HG03460 (cell line): Measurements from ENCODE around the gene CPLX4.
"Not testable (repeated sequence)": the region's sequence is repeated elsewhere in the genome, so short reads cannot be mapped to it uniquely, and the experiment has no call there.

ENCODE experiments used
- ATAC-seq: cut with Tn5 transposase; IDR thresholded peaks from one replicate; pipeline ENCODE4 v1.9.1; 2021; ENCODE audit not compliant: unreplicated experiment

Gene CPLX4

DNA sequence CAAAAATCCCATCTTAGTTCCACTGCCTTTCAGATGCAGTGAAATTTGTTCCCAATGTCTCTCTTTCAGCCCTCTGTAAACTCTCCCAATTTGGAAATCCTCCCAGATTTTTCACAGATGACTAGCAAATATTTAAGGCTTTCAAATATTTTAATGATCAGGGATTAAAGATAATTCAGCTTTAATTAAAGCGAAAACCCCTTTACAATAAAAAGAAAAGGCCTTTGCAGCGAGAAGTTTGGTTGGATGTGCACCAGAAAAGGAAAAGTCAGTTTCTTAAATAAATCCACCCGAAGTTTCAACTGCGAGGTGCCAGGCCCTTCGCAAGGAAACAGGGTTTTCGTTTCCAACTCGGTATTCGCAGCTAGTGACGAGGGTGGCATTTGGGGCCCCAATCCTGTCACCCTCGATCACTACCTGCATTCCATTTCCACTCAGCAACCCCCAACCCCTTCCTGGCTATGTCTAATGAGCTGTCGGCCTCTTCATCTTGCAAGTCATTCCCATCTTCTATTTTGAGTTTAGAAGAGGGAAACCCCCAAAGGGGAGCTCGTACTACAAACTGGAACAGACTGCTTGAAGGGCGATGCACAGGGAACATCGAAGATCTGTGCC is 46.7 kb downstream of the CPLX4 start:
- ATAC-seq: no peak

DNA sequence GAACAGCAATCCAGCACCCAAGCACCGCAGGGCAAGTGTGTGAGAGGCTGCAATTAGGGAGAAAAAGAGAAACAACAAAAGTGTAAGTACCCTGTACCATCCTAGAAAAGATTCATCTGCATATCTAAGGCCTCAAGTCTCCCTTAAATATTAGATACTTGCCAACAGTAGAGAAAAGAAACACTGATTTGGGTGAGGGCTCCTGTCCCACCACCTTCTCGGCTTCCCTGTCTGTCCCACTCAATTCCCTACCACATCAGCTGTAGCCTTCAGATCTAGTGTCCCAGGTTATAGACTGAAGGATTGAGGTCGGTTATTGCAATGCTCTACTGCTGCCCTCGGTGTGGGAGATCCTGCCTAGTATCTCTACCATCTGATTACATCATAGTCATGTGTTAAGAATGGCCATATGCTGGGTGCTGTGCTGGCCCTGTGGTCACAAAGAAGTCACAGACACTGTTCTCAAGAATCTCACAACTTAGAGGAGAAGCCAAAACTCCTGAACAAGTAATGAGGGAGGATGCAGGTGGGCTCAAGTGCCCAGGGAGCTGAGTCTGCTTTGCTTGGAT is 47.7 kb downstream of the CPLX4 start:
- no peak for ATAC-seq

DNA sequence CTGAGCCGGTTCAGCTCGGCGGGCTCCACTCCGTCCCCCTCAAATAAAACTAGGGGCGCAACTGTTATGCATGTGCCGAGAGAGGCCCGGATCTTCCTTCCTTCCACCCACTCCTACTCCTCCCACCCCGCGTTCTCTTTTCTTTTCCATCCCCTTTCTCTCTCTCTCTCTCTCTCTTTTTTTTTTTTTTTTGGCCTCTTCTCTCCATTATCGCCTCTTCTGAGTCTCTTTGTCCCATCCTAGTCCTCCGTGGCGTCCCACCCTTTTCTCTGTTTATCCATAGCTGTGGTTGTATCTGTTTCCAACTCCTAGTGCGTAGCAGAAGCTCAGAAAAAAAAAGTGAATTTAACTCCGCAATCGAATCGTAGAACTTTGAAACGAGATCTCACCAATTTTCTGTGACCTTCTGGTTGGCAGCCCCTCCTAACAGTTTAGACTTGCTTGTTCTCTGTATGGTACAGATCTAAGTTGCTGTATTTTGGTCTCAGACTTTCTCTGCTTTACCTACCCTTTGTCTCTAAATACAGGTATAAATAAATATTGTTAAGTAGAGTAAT is 48.8 kb downstream of the CPLX4 start:
- no peak for ATAC-seq

DNA sequence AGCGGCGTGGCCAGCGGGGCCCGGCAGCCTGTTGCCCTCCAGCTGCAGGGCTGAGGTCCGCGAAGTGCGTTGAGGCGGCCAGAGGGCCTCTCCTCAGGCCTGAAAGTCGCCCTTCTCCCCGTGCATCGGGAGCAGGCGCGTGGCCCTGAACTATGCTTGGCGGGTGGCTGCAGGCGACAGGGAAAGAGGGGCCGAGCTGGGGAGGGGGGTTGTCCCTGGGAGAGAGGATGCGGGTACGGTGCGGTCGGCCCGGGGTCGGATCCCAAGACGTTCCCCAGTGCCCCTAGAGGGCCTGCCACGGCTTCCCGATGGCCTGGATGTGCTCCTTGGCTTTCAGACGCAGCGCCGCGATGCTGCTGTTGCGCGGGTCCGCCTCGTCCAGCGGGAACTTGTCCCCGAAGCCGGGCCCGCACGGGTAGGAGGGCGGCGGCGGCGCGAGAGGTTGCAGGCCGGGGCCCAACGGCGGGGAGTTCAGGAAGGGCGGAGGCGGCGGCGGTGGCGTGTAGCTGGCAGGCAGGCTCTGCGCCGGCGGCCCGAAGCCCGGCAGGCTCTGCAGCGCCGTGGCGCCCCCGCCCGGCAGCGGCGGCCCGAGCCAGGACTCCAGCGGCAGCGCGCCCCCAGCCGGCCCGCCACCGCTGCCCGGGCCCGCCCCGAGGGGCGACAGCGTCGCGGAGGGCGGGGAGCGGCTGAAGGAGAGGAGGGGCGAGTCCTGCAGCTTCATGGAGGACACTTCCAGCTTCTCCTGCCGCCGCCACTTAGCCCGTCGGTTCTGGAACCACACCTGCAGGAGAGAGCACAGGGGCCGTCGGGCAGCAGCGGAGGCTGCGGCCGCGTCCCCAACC is 49.5 kb downstream of the CPLX4 start:
- ATAC-seq: no peak

DNA sequence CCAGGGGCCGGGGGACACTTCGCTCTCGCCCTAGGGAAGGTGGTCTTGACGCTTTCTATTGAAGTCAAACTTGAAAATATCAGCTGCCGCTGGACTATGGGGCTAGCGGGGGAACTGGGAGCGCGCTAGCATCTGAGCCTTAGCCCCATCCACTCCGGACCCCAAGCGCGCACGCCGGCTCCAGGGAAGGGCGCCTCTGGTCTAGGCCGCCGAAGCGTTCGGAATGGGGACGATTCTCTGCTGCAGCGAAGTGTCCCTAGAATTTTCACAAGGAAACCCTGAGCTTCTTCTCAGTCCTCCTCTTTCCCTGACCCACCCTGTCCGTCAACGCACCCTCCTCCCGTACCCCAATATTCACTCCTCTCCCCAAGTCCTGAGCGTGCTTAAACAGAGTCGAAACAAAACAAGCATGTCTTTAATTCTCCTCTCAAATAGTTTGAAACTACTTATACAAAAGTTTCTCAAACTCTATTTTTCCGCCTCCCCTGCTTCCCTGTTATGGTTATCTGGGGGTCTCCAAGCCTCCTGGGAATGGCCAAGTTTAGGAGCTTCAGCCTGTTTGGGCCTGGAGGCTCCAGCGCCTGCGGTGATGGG is 50.2 kb downstream of the CPLX4 start:
- no peak for ATAC-seq

DNA sequence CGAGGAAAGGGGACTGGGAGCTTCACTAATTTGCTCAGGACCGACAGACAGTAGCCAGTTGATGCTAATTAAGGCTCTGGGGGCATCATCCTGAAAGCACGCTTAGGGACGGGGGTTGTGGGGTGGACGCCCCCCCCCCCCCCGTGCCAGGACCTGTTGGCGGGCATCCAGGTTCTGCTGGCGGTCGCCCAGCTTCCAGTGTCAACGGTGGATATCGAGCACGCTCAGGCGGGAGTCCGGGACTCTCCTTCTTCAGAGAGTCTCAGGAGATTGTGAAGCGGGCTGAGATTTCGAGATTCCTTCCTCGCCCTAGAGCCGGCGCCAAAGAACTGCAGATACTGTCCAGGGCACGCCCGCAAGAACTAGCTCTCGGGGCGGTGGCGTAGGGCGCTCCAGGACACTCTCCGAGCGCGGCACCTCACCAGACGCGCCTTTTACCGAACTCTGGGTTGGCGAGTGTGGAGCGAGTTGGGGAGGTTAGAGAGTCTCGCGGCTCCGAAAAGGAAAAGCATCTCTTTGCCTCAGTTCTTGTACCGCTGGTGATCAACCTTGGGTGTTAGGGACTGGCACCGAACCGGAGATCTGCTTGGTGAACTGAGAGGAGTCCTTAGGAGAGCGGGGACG is 50.8 kb downstream of the CPLX4 start:
- no peak for ATAC-seq

DNA sequence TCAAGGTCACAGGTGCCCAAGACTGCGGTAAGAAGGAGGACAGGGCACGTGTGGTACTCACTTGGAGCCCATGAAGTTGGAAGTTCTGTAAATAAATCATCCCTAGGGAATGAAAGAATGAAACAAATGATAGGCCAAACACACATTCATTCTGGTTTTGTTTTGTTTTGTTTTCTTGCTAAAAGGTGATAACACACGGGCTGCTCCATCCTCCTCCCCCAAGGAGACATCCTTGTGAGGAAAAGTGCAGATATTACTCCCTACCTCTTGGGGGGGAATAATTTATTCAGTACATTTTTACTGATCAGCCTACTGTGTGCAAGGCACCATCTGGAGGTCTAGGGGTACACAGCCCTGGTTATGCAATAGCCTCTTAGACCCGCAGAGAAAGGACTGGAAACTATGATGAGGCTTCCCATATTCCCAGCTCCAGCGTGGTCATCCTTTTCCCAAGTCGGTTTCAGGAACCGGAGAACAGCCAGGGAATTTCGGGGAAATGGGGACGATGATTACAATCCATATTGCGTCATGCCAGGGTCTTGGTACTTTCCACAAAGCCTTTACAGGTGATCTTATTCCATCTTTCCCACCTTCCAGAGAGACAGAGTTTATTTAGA is 51.5 kb downstream of the CPLX4 start:
- no peak for ATAC-seq

DNA sequence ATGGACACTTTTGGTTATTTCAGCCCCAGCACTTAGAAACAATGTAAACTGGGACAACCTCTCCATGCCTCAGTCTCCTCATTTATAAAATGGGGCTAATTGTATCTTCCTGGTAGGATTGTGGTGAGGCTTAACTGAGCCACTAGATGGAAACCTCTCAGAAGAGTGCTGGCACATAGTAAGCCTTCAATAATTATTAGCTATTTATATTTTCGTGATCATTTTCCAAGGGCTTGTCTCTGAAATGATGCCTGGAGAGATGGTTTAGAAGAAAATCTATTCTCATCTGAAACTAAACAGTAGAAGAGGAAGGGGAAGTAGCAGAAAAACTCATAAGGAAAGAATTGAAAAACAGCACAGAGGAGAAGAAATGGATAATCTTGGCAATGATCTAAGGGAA is 52.0 kb downstream of the CPLX4 start:
- no peak for ATAC-seq

DNA sequence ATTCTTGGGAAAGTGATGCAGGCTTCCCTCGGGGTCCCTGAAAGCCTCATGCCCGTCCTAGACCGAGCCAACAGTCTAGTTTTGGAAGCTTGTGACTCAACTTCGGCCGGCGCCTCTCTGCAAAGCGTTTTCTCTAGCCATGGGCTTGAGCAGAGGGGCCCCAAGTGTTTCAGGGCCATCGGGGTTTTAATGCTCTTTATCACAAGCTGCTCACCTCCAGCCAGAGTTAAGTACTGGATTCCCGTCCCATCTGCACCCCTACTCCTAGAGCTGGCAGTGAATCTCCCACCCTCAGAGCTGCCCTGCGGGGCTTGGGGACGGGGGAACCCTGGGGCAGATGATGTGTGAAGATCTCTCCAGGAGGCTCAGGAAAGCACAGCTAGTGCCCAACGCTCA is 52.5 kb downstream of the CPLX4 start:
- ATAC-seq: no peak

DNA sequence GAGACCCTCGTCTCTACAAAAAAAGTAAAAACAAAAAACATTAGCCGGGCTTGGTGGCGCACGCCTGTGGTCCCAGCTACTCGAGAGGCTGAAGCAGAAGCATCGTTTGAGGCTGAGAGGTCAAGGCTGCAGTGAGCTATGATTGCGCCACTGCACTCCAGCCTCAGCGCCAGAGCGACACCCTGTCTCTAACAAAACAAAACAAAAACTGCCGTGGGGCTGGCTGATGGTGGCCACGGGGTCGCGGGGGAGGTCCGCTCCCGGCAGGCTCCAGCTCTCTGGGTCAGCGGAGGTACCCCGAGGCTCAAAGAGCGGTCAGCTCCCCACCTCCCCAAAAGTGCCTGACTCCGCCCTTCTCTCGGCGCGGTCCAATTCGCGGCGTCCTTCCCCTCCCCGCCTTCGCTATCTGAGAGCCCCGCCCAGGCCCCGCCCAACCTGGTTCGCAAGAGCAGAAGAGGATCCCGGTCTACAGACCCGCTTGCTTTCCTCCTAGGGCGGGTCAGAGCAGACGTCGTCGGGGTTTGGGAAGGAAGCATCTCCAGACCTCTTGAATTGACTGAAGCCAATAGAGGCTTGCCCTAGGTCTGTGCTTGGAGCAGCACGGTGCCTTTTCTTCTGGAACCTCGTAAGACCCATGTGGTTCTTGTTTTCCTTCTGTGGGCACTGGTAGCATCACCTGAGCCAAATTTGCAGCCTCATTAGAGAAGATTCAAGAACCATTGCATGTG is 53.0 kb downstream of the CPLX4 start:
- ATAC-seq: no peak

DNA sequence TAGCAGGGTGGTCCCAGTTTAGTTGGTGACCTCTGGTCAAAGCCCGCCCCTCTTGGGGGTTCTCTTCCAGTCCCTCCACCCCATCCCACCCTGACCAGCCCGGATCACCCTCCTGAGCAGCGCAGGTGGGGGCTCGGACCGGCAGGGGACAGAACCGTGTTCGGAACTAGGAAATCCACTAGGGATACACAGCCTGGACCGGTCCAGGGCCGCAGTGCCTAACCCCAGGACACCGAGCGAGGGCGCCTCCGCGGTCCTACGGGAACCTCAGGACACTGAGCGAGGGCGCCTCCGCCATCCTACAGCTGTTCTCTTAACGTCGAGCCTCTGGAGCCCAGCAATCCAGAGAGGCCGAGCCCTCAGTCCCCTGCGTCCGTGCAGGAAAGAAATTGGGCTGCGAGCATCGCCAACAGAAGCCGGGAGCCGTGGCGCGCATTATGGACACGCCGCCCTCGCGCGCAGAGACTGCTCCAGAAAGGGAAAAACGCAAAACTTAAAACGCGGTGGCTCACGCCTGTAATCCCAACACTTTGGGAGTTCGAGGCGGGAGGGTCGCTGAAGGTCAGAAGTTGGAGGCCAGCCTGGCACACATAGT is 53.7 kb downstream of the CPLX4 start:
- no peak for ATAC-seq

DNA sequence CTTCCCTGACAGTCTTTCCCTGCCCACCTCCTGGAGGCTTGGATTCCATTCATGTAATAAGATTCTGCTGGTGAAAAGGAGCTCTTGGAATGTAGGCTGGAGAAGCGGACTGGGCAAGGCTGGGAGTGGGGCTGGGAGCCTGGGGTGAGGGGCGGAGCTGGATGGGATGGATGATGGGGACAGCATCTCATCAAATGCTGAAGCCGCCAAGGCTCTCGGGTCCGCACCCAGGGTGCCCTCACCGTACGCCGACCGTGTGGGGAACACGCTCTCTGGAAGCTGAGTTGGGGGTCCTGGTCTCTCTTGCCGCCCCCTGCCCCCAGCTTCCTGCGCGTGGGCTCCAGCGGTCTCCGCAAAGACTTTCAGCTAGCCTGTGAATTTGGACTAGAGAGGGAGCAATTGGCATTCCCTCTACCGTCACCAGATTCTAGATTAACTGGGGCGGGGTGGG is 54.3 kb downstream of the CPLX4 start:
- no peak for ATAC-seq

DNA sequence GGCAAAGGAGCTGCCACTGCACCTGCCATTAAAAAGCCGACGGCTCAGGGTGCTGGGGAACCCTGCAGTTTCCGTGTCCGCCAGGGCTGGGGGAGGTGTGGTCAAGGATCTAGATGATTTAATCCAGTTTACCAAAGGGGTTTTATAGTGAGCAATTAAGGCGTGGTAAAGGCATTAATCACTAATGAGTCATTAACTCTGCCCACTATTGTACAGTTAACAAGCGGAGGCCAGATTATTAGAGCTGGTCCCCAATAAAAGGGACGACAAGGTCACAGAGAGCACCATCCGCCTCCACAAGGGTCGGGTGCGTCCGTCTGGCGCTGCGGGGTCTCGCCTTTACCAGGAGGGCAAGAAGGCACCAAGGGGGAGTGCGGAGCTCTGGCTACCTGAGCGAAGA is 54.8 kb downstream of the CPLX4 start:
- ATAC-seq: no peak

DNA sequence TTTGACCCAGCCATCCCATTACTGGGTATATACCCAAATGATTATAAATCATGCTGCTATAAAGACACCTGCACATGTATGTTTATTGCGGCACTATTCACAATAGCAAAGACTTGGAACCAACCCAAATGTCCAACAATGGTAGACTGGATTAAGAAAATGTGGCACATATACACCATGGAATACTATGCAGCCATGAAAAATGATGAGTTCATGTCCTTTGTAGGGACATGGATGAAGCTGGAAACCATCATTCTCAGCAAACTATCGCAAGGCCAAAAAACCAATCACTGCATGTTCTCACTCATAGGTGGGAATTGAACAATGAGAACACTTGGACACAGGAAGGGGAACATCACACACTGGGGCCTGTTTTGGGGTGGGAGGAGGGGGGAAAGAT is 56.2 kb downstream of the CPLX4 start:
- not testable (repeated sequence) for ATAC-seq

DNA sequence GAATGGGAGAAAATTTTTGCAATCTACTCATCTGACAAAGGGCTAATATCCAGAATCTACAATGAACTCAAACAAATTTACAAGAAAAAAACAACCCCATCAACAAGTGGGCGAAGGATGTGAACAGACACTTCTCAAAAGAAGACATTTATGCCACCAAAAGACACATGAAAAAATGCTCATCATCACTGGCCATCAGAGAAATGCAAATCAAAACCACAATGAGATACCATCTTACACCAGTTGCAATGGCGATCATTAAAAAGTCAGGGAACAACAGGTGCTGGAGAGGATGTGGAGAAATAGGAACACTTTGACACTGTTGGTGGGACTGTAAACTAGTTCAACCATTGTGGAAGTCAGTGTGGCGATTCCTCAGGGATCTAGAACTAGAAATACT is 56.6 kb downstream of the CPLX4 start:
- ATAC-seq: not testable (repeated sequence)

DNA sequence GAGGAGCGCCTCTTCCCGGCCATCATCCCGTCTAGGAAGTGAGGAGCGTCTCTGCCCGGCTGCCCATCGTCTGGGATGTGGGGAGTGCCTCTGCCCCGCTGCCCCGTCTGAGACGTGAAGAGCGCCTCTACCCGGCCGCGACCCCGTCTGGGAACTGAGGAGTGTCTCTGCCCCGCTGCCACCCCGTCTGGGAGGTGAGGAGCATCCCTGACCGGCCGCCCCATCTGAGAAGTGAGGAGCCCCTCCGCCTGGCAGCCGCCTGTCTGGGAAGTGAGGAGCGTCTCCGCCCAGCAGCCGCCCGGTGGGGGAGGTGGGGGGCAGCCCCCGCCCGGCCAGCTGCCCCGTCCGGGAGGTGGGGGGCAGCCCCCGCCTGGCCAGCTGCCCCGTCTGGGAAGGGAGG is 63.0 kb downstream of the CPLX4 start:
- not testable (repeated sequence) for ATAC-seq

DNA sequence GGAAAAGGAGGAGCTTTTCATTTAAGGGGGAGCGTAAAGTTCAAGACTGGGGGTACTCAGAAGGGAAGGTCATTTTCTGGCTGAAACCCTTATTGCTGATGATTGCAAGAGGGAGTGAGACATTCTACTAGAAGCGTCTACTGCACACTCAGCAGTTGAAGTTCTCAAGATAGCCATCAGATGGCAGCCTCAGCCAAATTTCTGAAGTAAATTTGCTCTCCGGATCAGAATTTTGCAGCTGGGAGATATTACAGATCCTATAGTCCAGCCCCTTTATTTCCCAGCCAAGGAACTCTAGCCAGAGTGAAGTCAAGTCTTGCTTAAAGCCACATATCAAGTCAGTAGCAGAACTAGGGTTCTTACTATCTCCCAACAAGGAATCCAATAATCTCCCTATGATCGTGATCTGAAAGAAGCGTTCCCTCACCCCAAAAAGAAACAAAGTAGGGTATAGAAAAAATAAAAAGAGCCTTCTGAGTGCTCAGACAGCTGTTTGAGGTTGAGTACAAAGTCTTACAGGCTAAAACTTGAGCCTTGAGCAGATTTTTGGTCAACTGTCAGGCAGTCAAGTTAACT is 69.2 kb downstream of the CPLX4 start:
- ATAC-seq: no peak

DNA sequence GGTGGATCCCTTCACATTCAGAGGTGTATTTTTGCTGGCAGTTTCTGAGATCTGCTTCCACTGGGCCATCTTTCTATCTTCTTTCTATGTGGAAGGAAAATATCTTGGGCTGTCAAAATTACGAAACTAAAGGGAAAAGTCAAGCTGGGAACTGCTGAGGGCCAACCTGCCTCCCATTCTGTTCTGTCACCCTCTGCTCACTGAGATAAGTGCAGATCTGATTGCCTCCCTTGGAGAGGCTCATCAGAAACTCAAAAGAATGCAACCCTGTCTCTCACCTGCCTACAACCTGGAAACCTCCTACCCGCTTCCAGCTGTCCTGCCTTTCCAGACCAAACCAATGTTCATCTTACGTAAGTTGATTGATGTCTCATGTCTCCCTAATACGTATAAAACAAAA is 71.7 kb downstream of the CPLX4 start:
- no peak for ATAC-seq
